ENCODE results near the gene HASPIN. TPM values are rescaled to one million over a fixed set of nuclear protein-coding genes. Genes with fewer than 3 reads are reported as not detected.

The HASPIN gene
- total and polyA plus RNA-seq, 9 of the 15 experiments (the other 6 are each of a cell fraction or from before 2014, with no cell fraction given), result 0.81 to 13.5 (median 9.9) TPM

DNA sequence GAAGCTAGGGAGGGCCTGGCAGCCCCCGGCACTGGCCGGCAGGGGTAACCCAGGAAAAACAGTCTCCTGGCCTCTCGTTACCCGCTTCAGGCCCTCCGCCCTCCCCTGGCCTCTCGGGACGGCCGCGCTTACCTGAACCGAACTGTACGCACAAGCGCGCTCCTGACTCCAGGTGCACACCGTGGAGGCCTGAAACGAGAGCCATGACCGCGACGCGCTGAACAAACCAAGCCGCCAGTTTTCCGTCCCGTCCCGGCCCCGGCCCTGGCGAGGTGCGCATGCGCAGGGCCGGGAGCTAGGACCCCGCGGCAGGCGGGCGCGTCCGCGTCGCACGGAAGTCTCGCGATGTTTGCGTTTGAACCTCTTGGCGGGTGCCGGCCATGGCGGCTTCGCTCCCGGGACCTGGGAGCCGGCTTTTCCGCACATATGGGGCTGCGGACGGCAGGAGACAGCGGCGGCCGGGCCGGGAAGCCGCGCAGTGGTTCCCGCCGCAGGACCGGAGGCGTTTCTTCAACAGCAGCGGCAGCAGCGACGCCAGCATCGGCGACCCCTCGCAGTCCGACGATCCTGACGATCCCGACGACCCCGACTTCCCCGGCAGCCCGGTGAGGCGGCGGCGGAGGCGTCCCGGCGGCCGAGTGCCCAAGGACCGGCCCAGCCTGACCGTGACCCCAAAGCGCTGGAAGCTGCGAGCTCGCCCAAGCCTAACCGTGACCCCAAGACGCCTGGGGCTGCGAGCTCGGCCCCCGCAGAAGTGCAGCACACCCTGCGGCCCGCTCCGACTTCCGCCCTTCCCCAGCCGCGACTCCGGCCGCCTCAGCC, at the start of gene HASPIN (continued):
- TF ChIP-seq, protein P1, sequence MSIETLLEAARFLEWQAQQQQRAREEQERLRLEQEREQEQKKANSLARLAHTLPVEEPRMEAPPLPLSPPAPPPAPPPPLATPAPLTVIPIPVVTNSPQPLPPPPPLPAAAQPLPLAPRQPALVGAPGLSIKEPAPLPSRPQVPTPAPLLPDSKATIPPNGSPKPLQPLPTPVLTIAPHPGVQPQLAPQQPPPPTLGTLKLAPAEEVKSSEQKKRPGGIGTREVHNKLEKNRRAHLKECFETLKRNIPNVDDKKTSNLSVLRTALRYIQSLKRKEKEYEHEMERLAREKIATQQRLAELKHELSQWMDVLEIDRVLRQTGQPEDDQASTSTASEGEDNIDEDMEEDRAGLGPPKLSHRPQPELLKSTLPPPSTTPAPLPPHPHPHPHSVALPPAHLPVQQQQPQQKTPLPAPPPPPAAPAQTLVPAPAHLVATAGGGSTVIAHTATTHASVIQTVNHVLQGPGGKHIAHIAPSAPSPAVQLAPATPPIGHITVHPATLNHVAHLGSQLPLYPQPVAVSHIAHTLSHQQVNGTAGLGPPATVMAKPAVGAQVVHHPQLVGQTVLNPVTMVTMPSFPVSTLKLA (conservative IDR thresholded peaks at IDR 0.05), result peak; percentile 60 to 77; a peak in 3 of 4 replicates
- TF ChIP-seq, protein P2, sequence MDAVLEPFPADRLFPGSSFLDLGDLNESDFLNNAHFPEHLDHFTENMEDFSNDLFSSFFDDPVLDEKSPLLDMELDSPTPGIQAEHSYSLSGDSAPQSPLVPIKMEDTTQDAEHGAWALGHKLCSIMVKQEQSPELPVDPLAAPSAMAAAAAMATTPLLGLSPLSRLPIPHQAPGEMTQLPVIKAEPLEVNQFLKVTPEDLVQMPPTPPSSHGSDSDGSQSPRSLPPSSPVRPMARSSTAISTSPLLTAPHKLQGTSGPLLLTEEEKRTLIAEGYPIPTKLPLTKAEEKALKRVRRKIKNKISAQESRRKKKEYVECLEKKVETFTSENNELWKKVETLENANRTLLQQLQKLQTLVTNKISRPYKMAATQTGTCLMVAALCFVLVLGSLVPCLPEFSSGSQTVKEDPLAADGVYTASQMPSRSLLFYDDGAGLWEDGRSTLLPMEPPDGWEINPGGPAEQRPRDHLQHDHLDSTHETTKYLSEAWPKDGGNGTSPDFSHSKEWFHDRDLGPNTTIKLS (IDR thresholded peaks at IDR 0.05; ENCODE audit: borderline replicate concordance, low read depth), result peak; percentile 79; the same call in 1 of the 2 replicates
- TF ChIP-seq SIN3A (IDR thresholded peaks at IDR 0.05; ENCODE audit: borderline replicate concordance in 2 of 2, control insufficient read depth in 1 of 2, low read depth in 2 of 2, low read length in 2 of 2) (peak; percentile 77 to 79; a peak in 3 of 4 replicates), PRPF4 (IDR thresholded peaks at IDR 0.05; ENCODE audit: insufficient read depth, low read depth, low read length, poor library complexity, severe bottlenecking) (no peak), XRCC5 (IDR thresholded peaks at IDR 0.05; ENCODE audit: low read depth, low read length) (0 out of 2 replicates have a peak, but pooled peaks have one; percentile 39), LCOR (CRISPR knock-in tag; IDR thresholded peaks at IDR 0.05) (0 out of 2 replicates have a peak, but pooled peaks have one; percentile 42), ELF1 (tag; IDR thresholded peaks at IDR 0.05) (peak; percentile 55)
- TF ChIP-seq, protein P3, sequence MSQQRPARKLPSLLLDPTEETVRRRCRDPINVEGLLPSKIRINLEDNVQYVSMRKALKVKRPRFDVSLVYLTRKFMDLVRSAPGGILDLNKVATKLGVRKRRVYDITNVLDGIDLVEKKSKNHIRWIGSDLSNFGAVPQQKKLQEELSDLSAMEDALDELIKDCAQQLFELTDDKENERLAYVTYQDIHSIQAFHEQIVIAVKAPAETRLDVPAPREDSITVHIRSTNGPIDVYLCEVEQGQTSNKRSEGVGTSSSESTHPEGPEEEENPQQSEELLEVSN (IDR thresholded peaks at IDR 0.05; ENCODE audit: borderline replicate concordance in 1 of 2, extremely low read depth in 1 of 2, insufficient read depth in 1 of 2, insufficient read length in 1 of 2, low read depth in 1 of 2, low read length in 1 of 2, poor library complexity in 1 of 2, severe bottlenecking in 1 of 2), result peak; percentile 66 to 67
- TF ChIP-seq, protein P4, sequence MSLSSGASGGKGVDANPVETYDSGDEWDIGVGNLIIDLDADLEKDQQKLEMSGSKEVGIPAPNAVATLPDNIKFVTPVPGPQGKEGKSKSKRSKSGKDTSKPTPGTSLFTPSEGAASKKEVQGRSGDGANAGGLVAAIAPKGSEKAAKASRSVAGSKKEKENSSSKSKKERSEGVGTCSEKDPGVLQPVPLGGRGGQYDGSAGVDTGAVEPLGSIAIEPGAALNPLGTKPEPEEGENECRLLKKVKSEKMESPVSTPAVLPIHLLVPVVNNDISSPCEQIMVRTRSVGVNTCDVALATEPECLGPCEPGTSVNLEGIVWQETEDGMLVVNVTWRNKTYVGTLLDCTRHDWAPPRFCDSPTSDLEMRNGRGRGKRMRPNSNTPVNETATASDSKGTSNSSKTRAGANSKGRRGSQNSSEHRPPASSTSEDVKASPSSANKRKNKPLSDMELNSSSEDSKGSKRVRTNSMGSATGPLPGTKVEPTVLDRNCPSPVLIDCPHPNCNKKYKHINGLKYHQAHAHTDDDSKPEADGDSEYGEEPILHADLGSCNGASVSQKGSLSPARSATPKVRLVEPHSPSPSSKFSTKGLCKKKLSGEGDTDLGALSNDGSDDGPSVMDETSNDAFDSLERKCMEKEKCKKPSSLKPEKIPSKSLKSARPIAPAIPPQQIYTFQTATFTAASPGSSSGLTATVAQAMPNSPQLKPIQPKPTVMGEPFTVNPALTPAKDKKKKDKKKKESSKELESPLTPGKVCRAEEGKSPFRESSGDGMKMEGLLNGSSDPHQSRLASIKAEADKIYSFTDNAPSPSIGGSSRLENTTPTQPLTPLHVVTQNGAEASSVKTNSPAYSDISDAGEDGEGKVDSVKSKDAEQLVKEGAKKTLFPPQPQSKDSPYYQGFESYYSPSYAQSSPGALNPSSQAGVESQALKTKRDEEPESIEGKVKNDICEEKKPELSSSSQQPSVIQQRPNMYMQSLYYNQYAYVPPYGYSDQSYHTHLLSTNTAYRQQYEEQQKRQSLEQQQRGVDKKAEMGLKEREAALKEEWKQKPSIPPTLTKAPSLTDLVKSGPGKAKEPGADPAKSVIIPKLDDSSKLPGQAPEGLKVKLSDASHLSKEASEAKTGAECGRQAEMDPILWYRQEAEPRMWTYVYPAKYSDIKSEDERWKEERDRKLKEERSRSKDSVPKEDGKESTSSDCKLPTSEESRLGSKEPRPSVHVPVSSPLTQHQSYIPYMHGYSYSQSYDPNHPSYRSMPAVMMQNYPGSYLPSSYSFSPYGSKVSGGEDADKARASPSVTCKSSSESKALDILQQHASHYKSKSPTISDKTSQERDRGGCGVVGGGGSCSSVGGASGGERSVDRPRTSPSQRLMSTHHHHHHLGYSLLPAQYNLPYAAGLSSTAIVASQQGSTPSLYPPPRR (CRISPR knock-in tag; IDR thresholded peaks at IDR 0.05; ENCODE audit: borderline replicate concordance), result no peak
- TF ChIP-seq, protein P5, sequence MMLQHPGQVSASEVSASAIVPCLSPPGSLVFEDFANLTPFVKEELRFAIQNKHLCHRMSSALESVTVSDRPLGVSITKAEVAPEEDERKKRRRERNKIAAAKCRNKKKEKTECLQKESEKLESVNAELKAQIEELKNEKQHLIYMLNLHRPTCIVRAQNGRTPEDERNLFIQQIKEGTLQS (IDR thresholded peaks at IDR 0.05), result no peak
- TF ChIP-seq, protein P5 (CRISPR knock-in tag; conservative IDR thresholded peaks at IDR 0.05), result no peak
- TF ChIP-seq, protein P6, sequence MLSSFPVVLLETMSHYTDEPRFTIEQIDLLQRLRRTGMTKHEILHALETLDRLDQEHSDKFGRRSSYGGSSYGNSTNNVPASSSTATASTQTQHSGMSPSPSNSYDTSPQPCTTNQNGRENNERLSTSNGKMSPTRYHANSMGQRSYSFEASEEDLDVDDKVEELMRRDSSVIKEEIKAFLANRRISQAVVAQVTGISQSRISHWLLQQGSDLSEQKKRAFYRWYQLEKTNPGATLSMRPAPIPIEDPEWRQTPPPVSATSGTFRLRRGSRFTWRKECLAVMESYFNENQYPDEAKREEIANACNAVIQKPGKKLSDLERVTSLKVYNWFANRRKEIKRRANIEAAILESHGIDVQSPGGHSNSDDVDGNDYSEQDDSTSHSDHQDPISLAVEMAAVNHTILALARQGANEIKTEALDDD (IDR thresholded peaks at IDR 0.05), result no peak
